ENCODE measurements around the gene NLRP8. TPM values are rescaled to one million over a fixed set of nuclear protein-coding genes. Genes with fewer than 3 reads are reported as not detected.

NLRP8 gene
- total RNA-seq, 1 donor from 2014 or later = not detected

GRCh38 chr19:55980415-55980814, 32.8 kb downstream of the NLRP8 start:
- Mint-ChIP-seq H3K27me3 (no peaks in the 10 kb centered on the region), H3K9me3 (peaks cover 8% of the 10 kb centered on the region), H3K27ac (no peak overlapping the region), H3K36me3 (no peaks in the 10 kb centered on the region), H3K4me1 (ENCODE audit: unreplicated experiment) (no peaks in the 10 kb centered on the region), H3K4me3 (no peak overlapping the region)
- no peak for DNase-seq (ENCODE audit: extremely low spot score, unreplicated experiment)
- no peak for TF ChIP-seq CTCF (conservative IDR thresholded peaks at IDR 0.05)

GRCh38 chr19:55985254-55985653, 37.6 kb downstream of the NLRP8 start:
- Mint-ChIP-seq H3K27me3 (no peaks in the 10 kb centered on the region), H3K9me3 (no peaks in the 10 kb centered on the region), H3K4me3 (no peak overlapping the region), H3K4me1 (ENCODE audit: unreplicated experiment) (no peaks in the 10 kb centered on the region), H3K36me3 (no peaks in the 10 kb centered on the region), H3K27ac (no peak overlapping the region)
- DNase-seq (ENCODE audit: extremely low spot score, unreplicated experiment) = no peak
- no peak for TF ChIP-seq CTCF (conservative IDR thresholded peaks at IDR 0.05)

GRCh38 chr19:55986487-55986886, 38.9 kb downstream of the NLRP8 start, which contains the start of gene NLRP5:
Gene NLRP5, plus strand, starts transcription at chr19:55986775.
- no peaks in the 10 kb centered on the region for H3K4me1 Mint-ChIP-seq (ENCODE audit: unreplicated experiment)
- no peaks in the 10 kb centered on the region for H3K36me3 Mint-ChIP-seq
- H3K27ac Mint-ChIP-seq = no peak within 1 kb of the TSS
- DNase-seq (ENCODE audit: extremely low spot score, unreplicated experiment) = no peak
- H3K27me3 Mint-ChIP-seq = no peaks in the 10 kb centered on the region
- H3K9me3 Mint-ChIP-seq = no peaks in the 10 kb centered on the region
- no peak within 1 kb of the TSS for H3K4me3 Mint-ChIP-seq
- TF ChIP-seq CTCF (conservative IDR thresholded peaks at IDR 0.05) = no peak

- H3K27ac Mint-ChIP-seq = no peak overlapping the region
- no peaks in the 10 kb centered on the region for H3K36me3 Mint-ChIP-seq
- H3K27me3 Mint-ChIP-seq = no peaks in the 10 kb centered on the region
- no peak overlapping the region for H3K4me3 Mint-ChIP-seq
- TF ChIP-seq CTCF (conservative IDR thresholded peaks at IDR 0.05) = no peak
- peaks cover 9% of the 10 kb centered on the region for H3K9me3 Mint-ChIP-seq
- no peaks in the 10 kb centered on the region for H3K4me1 Mint-ChIP-seq (ENCODE audit: unreplicated experiment)
- DNase-seq (ENCODE audit: extremely low spot score, unreplicated experiment) = no peak
These were observed 43.2 kb downstream of the NLRP8 start for GRCh38 chr19:55990831-55991230.

- no peak for TF ChIP-seq CTCF (conservative IDR thresholded peaks at IDR 0.05)
- no peaks in the 10 kb centered on the region for H3K4me1 Mint-ChIP-seq (ENCODE audit: unreplicated experiment)
- H3K27ac Mint-ChIP-seq = no peak overlapping the region
- H3K36me3 Mint-ChIP-seq = no peaks in the 10 kb centered on the region
- peaks cover 9% of the 10 kb centered on the region for H3K9me3 Mint-ChIP-seq
- no peak overlapping the region for H3K4me3 Mint-ChIP-seq
- no peaks in the 10 kb centered on the region for H3K27me3 Mint-ChIP-seq
- no peak for DNase-seq (ENCODE audit: extremely low spot score, unreplicated experiment)
These were observed 45.9 kb downstream of the NLRP8 start for GRCh38 chr19:55993492-55993891.

- Mint-ChIP-seq H3K4me3 (no peak overlapping the region), H3K9me3 (no peaks in the 10 kb centered on the region), H3K36me3 (no peaks in the 10 kb centered on the region), H3K27me3 (no peaks in the 10 kb centered on the region), H3K27ac (no peak overlapping the region), H3K4me1 (ENCODE audit: unreplicated experiment) (no peaks in the 10 kb centered on the region)
- TF ChIP-seq CTCF (conservative IDR thresholded peaks at IDR 0.05) = no peak
- DNase-seq (ENCODE audit: extremely low spot score, unreplicated experiment) = no peak
These were observed 67.1 kb downstream of the NLRP8 start for GRCh38 chr19:56014765-56015164.
